ENCODE measurements around the gene TMEM236. TPM values are rescaled to one million over a fixed set of nuclear protein-coding genes. Genes with fewer than 3 reads are reported as not detected.

Gene TMEM236
- total and polyA plus RNA-seq, 2 donors (not counting 3 experiments of a cell fraction or from before 2014, with no cell fraction given): 0.24 to 0.29 TPM

DNA sequence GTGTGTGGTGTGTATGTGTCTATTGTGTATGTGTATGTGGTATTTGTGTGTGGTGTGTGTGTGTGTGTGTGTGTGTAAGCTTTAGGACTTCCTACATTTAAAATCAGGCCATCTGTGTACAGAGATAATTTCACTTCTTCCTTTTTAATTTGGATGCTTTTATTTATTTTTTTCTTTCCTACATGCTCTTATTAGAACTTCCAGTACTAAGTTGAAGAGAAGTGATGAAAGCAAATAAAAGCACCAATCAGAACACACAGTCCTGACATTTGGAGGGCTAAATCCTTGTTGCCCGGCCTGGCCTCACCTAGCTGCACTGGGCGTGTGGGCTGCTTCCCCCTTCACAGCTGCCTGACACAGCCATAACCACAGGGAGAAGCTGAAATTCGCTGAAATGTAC lies 53.3 kb downstream of the TMEM236 start:
- DNase-seq (ENCODE audit: low read depth, low spot score): no peak
- dilution Hi-C loops (cut with MboI; ENCODE audit: extremely low pct_ligation_motif_present, low sequenced_read_pairs): no loop called here

More for the DNA sequence above, 53.3 kb downstream of the TMEM236 start:
- TF ChIP-seq POLR2A (IDR thresholded peaks at IDR 0.05; ENCODE audit: low read depth, low read length) (no peak), MYC (IDR thresholded peaks at IDR 0.05; ENCODE audit: low read depth, low read length) (no peak), JUN (IDR thresholded peaks at IDR 0.05; ENCODE audit: borderline replicate concordance, insufficient read depth, insufficient read length, low read depth) (no peak), FOS (IDR thresholded peaks at IDR 0.05; ENCODE audit: borderline replicate concordance, insufficient read depth, low read length) (no peak), POLR2AphosphoS5 (IDR thresholded peaks at IDR 0.05; ENCODE audit: insufficient read depth, low read depth, low read length) (no peak), GATA2 (IDR thresholded peaks at IDR 0.05; ENCODE audit: insufficient read depth, insufficient read length, low read depth, low read length) (no peak), EZH2 (IDR thresholded peaks at IDR 0.05; ENCODE audit: borderline replicate concordance, low read depth, low read length, severe bottlenecking) (no peak)
- TF ChIP-seq, protein P1, sequence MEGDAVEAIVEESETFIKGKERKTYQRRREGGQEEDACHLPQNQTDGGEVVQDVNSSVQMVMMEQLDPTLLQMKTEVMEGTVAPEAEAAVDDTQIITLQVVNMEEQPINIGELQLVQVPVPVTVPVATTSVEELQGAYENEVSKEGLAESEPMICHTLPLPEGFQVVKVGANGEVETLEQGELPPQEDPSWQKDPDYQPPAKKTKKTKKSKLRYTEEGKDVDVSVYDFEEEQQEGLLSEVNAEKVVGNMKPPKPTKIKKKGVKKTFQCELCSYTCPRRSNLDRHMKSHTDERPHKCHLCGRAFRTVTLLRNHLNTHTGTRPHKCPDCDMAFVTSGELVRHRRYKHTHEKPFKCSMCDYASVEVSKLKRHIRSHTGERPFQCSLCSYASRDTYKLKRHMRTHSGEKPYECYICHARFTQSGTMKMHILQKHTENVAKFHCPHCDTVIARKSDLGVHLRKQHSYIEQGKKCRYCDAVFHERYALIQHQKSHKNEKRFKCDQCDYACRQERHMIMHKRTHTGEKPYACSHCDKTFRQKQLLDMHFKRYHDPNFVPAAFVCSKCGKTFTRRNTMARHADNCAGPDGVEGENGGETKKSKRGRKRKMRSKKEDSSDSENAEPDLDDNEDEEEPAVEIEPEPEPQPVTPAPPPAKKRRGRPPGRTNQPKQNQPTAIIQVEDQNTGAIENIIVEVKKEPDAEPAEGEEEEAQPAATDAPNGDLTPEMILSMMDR (IDR thresholded peaks at IDR 0.05; ENCODE audit: extremely low read depth in 1 of 2, insufficient read depth in 1 of 2, low read depth in 1 of 2, low read length in 2 of 2): no peak
- TF ChIP-seq, protein P2, sequence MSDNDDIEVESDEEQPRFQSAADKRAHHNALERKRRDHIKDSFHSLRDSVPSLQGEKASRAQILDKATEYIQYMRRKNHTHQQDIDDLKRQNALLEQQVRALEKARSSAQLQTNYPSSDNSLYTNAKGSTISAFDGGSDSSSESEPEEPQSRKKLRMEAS (IDR thresholded peaks at IDR 0.05; ENCODE audit: insufficient read depth, insufficient read length): no peak
- H4K20me1 ChIP-seq (replicated peaks; ENCODE audit: control insufficient read depth, extremely low read depth, insufficient read depth, low read length): no peaks in the 10 kb centered on the region
- no peak overlapping the region for H3K4me3 ChIP-seq (replicated peaks in 1 of 3; ENCODE audit: insufficient read depth in 1 of 3, low read depth in 1 of 3, low read length in 3 of 3)
- no peak overlapping the region for H3K27ac ChIP-seq (ENCODE audit: insufficient read depth, low read depth, low read length)
- ChIA-PET CTCF (no interaction called here), POLR2A (no interaction called here)
- no peaks in the 10 kb centered on the region for H3K9me3 ChIP-seq (replicated peaks; ENCODE audit: control insufficient read depth, insufficient read depth, low read length)
- no peaks in the 10 kb centered on the region for H3K27me3 ChIP-seq (ENCODE audit: control insufficient read depth in 2 of 2, insufficient read depth in 2 of 2, low read length in 2 of 2)
- FAIRE-seq: no peak
- no peak overlapping the region for H3K9ac ChIP-seq (replicated peaks; ENCODE audit: extremely low read depth, insufficient read depth, low read length)
- H3K9me1 ChIP-seq (replicated peaks; ENCODE audit: control insufficient read depth, extremely low read depth, insufficient read depth, low read length): no peaks in the 10 kb centered on the region
- H3K4me1 ChIP-seq (ENCODE audit: control insufficient read depth, extremely low read depth, insufficient read depth, low read length): peaks cover 10% of the 10 kb centered on the region
- H3K79me2 ChIP-seq (ENCODE audit: control insufficient read depth, insufficient read depth, low read length): no peaks in the 10 kb centered on the region
- no peak overlapping the region for H3K4me2 ChIP-seq (ENCODE audit: insufficient read depth, low read length)
- no peak overlapping the region for H2AFZ ChIP-seq (ENCODE audit: low read depth, low read length)
- intact Hi-C loops (cut with micrococcal nuclease): loop anchor here (5.0 kb wide), 1 partner anchor 42 kb away; no protein-coding TSS in a partner anchor
- H3K36me3 ChIP-seq (ENCODE audit: control insufficient read depth in 2 of 2, extremely low read depth in 1 of 2, insufficient read depth in 2 of 2, low read length in 2 of 2): no peaks in the 10 kb centered on the region
- BruUV-seq (replicated peaks): no TSS peak
